Measurements from ENCODE around the gene GJB6.

DNA sequence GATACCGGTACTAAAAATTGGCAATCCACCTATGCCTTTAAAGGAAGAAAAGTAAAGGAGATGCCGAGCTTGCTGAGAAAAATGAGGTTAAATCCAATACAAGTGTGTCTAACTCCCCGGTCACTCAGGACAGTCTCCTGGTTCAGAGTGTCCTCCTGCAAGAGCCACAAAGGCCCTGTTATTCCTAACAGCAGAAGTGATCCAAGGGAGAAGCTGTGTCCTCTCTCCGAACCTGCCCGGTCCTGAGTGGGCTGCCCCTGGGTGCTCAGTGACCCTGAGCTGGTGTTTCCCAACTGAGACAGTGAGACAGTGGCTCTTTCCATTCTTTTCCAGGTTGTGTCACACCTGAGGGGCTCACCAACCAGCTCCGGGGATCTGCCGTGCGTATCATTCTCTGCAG is 4.8 kb downstream of the GJB6 start:
- no peak for TF ChIP-seq CTCF (IDR thresholded peaks at IDR 0.05; ENCODE audit: insufficient read depth, low read length)
- TF ChIP-seq REST (IDR thresholded peaks at IDR 0.05; ENCODE audit: insufficient replicate concordance, low read depth), result no peak
- no peak for TF ChIP-seq POLR2AphosphoS5 (IDR thresholded peaks at IDR 0.05; ENCODE audit: low read depth)
- TF ChIP-seq SPI1 (IDR thresholded peaks at IDR 0.05; ENCODE audit: borderline replicate concordance, low read depth), result no peak
